Right lobe of liver (tissue), 4 donors: ENCODE measurements around the gene NIPBL.

Experiments
- POLR2A ChIP-seq: fragments of 450-650 bp; IDR thresholded peaks from one replicate; pipeline ENCODE4 v1.6.1; 2017; ENCODE audit warnings: antibody characterized with exemption, mild to moderate bottlenecking
- TF ChIP-seq, protein P1 (sequence below), 4 donors: fragments of 200-600 bp in 3 of 4; fragments of 450-650 bp in 1 of 4; IDR thresholded peaks; one replicate each; pipeline versions ENCODE4 v1.5.1 to v1.8.0; 2016 to 2022; ENCODE audit warnings: antibody characterized with exemption in 4 of 4, mild to moderate bottlenecking in 2 of 4
- donor health status: DM: no; HTN: no; CAD: no.
- donor health status: DM: no; HTN: no; CAD: no.
- donor health status: DM: no; HTN: yes; CAD: no.

DNA sequence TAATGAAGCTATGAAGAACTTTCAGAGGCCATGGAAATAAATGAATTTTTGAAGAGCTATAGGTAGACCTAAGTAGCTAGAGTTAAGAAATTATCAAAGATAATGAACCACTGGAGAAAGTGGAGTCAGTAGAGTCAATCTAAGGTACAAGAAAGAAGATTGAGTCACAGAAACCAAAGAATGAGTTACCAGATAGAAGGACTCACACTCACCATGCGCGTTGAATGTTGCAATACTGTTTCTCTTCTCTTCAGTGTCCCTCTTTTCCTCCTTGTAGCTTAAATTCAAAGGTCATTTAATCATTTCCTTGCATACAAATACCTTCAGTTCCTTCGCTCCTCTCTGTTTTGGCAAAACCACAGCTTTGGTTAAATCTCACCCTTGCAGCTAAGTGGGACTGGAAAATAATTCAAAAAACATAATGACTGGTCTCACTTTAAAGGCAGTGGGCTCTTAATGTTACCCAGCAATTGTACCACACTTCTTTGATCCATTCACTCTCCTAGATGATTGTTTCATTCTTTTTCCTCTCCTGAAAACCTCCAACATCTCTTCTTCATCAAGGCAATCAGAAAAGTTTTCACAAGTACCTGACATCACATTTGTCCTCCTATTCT is 58.3 kb downstream of the NIPBL start:
- no peak for TF ChIP-seq POLR2A
- TF ChIP-seq, protein P1, sequence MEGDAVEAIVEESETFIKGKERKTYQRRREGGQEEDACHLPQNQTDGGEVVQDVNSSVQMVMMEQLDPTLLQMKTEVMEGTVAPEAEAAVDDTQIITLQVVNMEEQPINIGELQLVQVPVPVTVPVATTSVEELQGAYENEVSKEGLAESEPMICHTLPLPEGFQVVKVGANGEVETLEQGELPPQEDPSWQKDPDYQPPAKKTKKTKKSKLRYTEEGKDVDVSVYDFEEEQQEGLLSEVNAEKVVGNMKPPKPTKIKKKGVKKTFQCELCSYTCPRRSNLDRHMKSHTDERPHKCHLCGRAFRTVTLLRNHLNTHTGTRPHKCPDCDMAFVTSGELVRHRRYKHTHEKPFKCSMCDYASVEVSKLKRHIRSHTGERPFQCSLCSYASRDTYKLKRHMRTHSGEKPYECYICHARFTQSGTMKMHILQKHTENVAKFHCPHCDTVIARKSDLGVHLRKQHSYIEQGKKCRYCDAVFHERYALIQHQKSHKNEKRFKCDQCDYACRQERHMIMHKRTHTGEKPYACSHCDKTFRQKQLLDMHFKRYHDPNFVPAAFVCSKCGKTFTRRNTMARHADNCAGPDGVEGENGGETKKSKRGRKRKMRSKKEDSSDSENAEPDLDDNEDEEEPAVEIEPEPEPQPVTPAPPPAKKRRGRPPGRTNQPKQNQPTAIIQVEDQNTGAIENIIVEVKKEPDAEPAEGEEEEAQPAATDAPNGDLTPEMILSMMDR (IDR thresholded peaks at IDR 0.05) = no peak
